ENCODE data around the gene OSGIN1.
A peak's percentile ranks its signal among the peaks of the same experiment; 100 is the strongest.
"Not testable (repeated sequence)": the region's sequence is repeated elsewhere in the genome, so short reads cannot be mapped to it uniquely, and the experiment has no call there.

The OSGIN1 gene

GRCh38 chr16:83942074-83942473 lies 11.0 kb upstream of the OSGIN1 start:
- no peak for DNase-seq

GRCh38 chr16:83942815-83943515 lies 10.1 kb upstream of the OSGIN1 start:
- DNase-seq: no peak

DNA sequence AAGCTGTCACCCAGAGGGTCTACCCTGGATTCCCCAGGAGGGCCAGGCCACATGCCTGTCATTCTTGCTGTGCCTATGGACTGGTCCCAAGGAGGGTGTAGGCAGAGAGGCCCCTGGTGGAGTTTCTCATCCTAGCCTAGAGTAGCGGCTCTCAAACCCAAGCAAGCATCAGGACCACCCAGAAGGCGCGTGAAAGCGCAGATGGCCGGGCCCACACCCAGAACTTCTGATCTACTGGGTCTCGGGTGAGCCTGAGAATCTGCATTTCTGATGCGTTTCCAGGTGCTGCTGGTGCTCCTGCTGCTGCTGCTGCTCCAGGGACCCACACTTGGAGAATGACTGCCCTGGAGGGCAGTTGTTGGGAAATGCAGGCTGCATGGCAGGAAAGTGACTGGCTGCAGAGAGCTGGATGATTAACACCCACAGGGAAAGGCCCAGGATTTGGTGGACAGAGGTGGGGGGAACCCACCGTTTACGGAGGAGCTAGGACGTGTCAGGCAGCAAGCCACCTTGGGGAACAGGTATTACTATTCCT lies 9.5 kb upstream of the OSGIN1 start:
- DNase-seq: no peak

DNA sequence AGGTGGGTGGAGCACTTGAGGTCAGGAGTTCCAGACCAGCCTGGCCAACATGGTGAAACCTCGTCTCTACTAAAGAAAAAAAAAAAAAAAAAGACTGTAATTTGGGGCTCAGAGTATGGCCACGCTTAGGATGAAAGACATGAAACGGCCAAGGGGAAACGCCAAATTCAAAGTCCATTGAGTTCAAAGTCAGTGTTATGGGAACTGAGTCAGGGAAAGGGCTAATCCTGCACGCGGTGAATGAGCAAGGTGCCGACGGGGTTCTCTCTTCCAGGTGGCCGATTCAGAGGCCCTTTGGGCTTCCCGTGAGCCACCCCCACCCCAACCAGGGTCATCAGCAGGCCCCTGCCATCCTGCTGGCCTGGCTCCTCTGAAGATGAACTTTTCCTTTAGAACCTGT lies 7.5 kb upstream of the OSGIN1 start:
- no peak for DNase-seq

DNA sequence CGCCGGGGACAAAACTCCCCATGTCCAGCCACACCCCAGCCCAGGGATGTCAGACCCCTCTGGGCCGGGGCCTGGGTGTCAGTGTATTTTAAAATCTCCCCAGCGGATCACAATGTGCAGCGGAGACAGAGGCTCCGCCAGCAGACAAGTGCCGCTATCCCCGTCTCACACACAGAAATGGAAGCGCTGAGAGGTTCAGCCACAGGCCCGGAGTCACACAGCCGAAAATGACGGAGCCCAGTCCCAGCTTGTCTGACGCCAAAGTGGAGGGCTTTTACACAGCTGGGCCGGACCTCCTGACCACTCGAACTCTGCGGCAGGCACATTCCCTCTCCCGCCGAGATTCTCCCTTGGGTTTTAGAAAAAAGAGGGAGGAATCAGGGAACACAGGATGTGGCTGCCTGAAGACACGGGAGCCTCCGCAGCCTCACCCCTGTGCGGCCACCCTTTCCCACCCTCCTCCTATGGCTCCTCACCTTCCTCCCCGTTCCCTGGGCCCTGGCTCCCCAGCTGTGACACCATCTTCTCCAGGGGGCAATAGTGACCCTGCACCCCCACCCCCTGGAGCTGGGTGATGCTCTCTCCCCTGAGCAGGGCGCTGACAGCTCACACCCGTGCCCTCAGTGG lies 6.8 kb upstream of the OSGIN1 start:
- DNase-seq: no peak

DNA sequence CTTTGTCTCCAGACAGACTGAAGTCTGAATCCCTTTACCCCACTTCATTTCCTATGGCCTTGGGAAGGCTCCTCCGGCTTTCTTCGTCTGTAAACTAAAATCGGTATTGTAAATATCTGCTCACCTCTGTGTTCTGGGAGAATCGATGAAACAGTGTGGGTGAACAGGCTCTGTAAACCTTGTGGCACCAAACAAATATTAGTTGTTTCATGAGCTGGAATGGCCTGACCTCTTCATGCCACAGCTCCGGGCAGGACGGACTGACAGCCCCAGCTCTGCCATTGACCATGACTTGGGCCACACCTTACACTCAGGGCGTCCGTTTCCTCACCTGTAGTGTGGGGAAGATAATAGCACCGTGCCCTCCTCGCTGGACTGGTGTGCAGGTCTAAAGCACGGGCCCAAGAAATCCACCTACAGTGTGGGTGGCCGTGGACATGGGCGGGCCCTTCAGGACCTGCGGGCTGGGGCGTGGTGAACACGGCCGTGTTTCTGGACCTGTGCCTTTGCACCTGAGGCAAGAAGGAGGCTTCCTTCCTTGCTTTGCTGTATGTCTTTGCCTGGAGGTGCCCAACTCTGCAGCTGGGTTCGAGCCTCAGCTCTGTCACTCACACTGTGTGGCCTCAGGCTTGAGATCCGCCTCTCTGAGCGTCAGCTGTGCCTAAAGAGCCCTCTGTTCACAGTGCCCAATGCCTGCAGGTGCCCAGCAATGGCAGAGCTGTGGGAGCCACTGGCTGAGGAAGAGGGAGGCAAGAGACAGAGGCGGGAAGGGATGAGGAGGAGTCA lies 6.1 kb upstream of the OSGIN1 start:
- no peak for DNase-seq

- no peak for DNase-seq
Observed at GRCh38 chr16:83947642-83948234, 5.3 kb upstream of the OSGIN1 start.

GRCh38 chr16:83948914-83949723 lies 3.9 kb upstream of the OSGIN1 start:
- no peak for DNase-seq

- DNase-seq: no peak
Observed at GRCh38 chr16:83949724-83950001, 3.4 kb upstream of the OSGIN1 start.

GRCh38 chr16:83950862-83951399 lies 2.1 kb upstream of the OSGIN1 start:
- DNase-seq: not testable (repeated sequence)

- no peak for DNase-seq
Observed at GRCh38 chr16:83951544-83951943, 1.5 kb upstream of the OSGIN1 start.

DNA sequence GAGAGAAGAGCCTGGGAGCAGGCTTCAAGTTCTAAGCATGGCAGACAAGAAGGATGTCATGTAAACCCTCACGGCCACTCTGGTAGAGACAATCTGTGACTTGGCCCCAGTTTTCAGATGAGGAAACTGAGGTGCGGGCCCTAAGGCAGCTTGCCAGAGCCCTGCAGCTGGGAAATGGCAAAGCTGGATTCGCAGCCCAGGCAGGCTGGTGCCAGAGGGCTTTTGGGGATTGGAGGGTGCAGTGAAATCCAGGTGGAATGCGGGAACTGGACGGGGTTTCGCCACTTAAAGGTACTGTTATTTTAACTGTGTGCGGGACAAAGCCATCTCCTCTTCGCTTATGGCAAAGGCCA lies 477 bp upstream of the OSGIN1 start:
- DNase-seq: no peak

GRCh38 chr16:83953796-83954576 lies 946 bp downstream of the OSGIN1 start:
- DNase-seq: no peak

- DNase-seq: no peak
Observed at GRCh38 chr16:83954577-83955016, 1.6 kb downstream of the OSGIN1 start.

- no peak for DNase-seq
Observed at GRCh38 chr16:83955218-83956130, 2.4 kb downstream of the OSGIN1 start.

GRCh38 chr16:83956336-83957289 lies 3.6 kb downstream of the OSGIN1 start:
- peak; percentile 71 for DNase-seq

- DNase-seq: no peak
Observed at GRCh38 chr16:83957296-83957855, 4.3 kb downstream of the OSGIN1 start.

DNA sequence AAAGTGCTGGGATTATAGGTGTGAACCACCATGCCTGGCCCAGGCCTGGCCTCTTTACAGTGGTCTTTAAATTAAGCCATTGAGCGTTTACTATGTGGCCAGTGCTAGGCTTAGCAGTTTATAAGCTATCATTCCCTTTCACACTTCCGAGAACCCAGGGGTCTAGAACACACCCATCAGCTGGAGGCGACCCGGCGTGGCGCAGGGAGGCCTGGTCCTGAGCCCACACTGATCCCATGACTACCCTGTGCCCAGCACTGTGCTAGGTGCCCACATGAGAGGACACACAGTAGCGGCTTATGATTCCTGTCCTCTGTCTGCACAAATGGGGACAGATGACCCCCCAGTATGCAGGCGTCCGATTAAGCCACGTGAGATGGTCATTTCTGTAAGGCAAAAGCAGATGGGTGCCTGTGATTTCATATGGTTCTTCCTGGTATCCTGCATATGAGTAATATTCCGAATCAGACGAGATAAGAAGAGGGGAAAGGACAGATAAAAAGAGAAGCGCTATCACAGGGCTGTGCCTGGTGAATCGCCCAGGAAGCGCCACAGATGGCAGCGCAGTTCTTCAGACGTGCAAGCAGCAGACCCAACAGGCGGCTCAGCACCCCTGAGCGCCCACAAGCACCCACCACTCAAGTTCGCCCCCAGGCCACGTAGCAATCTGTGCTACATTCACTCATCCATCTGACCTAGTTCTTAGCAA lies 5.3 kb downstream of the OSGIN1 start:
- no peak for DNase-seq
